ENCODE data around the gene SIGLEC7.

The SIGLEC7 gene

GRCh38 chr19:51198641-51199040, 56.5 kb downstream of the SIGLEC7 start:
- TF ChIP-seq CTCF (IDR thresholded peaks at IDR 0.05; ENCODE audit: insufficient read depth, low read length, poor library complexity, severe bottlenecking): no peak
- Histone ChIP-seq H3K36me3 (ENCODE audit: control insufficient read depth, insufficient read depth, low read length) (no peaks in the 10 kb centered on the region), H3K4me3 (replicated peaks; ENCODE audit: low read depth, low read length) (no peak overlapping the region), H3K27me3 (replicated peaks; ENCODE audit: control insufficient read depth, insufficient read depth, low read length) (no peaks in the 10 kb centered on the region; the same call in none of the 2 replicates)
- no peak for DNase-seq (ENCODE audit: extremely low read depth, insufficient read length)

- Histone ChIP-seq H3K4me3 (replicated peaks; ENCODE audit: low read depth, low read length) (no peak overlapping the region), H3K27me3 (replicated peaks; ENCODE audit: control insufficient read depth, insufficient read depth, low read length) (no peaks in the 10 kb centered on the region; the same call in 1 of the 2 replicates), H3K36me3 (ENCODE audit: control insufficient read depth, insufficient read depth, low read length) (no peaks in the 10 kb centered on the region)
- TF ChIP-seq CTCF (IDR thresholded peaks at IDR 0.05; ENCODE audit: insufficient read depth, low read length, poor library complexity, severe bottlenecking): no peak
- no peak for DNase-seq (ENCODE audit: extremely low read depth, insufficient read length)
These were observed 58.1 kb downstream of the SIGLEC7 start for GRCh38 chr19:51200071-51200666.

- Histone ChIP-seq H3K27me3 (replicated peaks; ENCODE audit: control insufficient read depth, insufficient read depth, low read length) (no peaks in the 10 kb centered on the region; the same call in 1 of the 2 replicates), H3K4me3 (replicated peaks; ENCODE audit: low read depth, low read length) (no peak overlapping the region), H3K36me3 (ENCODE audit: control insufficient read depth, insufficient read depth, low read length) (no peaks in the 10 kb centered on the region)
- DNase-seq (ENCODE audit: extremely low read depth, insufficient read length): no peak
- TF ChIP-seq CTCF (IDR thresholded peaks at IDR 0.05; ENCODE audit: insufficient read depth, low read length, poor library complexity, severe bottlenecking): no peak
These were observed 59.6 kb downstream of the SIGLEC7 start for GRCh38 chr19:51201712-51202111.
